ACC112 (cell line): ENCODE data around the gene FAM161A.
"Not testable (repeated sequence)": the region's sequence is repeated elsewhere in the genome, so short reads cannot be mapped to it uniquely, and the experiment has no call there.

Experiments used
- H2AFZ ChIP-seq: fragments of 200-600 bp; sonication (generic); one replicate; pipeline ENCODE4 v1.6.0; 2017; ENCODE audit warnings: antibody characterized with exemption, low read length; ENCODE audit not compliant: unreplicated experiment
- H3K27ac ChIP-seq: fragments of 200-600 bp; sonication (generic); 2 replicates; pipeline ENCODE4 v1.5.1; 2014; ENCODE audit warnings: low read depth, mild to moderate bottlenecking, antibody characterized with exemption, low read length, moderate library complexity
- H3K27me3 ChIP-seq: fragments of 200-600 bp; sonication (generic); 2 replicates; pipeline ENCODE4 v1.6.1; 2014; ENCODE audit warnings: mild to moderate bottlenecking, antibody characterized with exemption, low read length, moderate library complexity, mixed read lengths; ENCODE audit not compliant: insufficient read depth
- H3K36me3 ChIP-seq: fragments of 200-600 bp; sonication (generic); 2 replicates; pipeline ENCODE4 v1.6.1; 2016; ENCODE audit warnings: mild to moderate bottlenecking, antibody characterized with exemption, low read length, moderate library complexity, mixed read lengths; ENCODE audit not compliant: insufficient read depth
- H3K4me1 ChIP-seq: fragments of 200-600 bp; sonication (generic); one replicate; pipeline ENCODE4 v1.6.1; 2016; ENCODE audit warnings: low read length, mixed read lengths; ENCODE audit not compliant: insufficient read depth, unreplicated experiment, control insufficient read depth
- H3K4me3 ChIP-seq: fragments of 200-600 bp; sonication (generic); 2 replicates; pipeline ENCODE4 v1.5.1; 2014; ENCODE audit warnings: mild to moderate bottlenecking, low read depth, low read length
- H3K79me2 ChIP-seq: fragments of 200-600 bp; sonication (generic); one replicate; pipeline ENCODE4 v1.6.0; 2016; ENCODE audit warnings: low read length; ENCODE audit not compliant: control insufficient read depth, unreplicated experiment, insufficient read depth

The FAM161A gene, protein sequence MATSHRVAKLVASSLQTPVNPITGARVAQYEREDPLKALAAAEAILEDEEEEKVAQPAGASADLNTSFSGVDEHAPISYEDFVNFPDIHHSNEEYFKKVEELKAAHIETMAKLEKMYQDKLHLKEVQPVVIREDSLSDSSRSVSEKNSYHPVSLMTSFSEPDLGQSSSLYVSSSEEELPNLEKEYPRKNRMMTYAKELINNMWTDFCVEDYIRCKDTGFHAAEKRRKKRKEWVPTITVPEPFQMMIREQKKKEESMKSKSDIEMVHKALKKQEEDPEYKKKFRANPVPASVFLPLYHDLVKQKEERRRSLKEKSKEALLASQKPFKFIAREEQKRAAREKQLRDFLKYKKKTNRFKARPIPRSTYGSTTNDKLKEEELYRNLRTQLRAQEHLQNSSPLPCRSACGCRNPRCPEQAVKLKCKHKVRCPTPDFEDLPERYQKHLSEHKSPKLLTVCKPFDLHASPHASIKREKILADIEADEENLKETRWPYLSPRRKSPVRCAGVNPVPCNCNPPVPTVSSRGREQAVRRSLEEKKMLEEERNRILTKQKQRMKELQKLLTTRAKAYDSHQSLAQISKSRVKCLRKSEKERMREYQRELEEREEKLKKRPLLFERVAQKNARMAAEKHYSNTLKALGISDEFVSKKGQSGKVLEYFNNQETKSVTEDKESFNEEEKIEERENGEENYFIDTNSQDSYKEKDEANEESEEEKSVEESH

DNA sequence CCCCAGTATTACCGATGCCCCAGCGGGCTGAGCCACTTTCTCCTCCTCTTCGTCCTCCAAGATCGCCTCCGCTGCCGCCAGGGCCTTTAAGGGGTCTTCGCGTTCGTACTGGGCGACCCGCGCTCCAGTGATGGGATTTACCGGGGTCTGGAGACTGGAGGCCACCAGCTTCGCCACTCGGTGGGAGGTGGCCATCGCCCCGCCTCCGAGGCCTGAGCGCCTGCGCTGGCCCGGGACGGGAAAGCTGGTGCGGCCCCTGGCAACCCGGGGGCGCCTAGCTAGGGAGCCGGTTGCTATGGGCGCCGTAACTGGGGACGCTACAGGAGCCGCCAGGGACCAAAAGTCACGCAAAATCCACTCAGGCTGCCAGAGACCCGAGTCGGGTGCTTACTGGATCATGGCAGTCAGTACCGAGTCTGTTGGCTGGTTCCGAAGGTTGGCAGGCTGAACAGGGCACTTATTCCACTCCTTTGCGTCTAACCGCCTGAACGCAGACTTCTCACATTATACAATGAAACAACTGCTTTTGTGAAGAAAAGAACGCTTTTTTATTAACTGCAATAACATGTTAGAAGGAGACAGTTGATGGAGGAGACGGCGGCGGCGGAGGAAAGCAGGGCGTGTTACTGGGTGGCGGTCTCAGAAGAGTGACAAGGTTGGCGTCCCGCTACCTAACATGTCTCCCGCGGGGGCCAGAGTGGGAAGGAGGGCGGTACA is at the start of gene FAM161A:
TSS of gene FAM161A (minus strand) at position 214 of the 717 bp plus-strand sequence. CDS start at position 195, 19 bp downstream.
- Histone ChIP-seq H3K27me3 (no peaks in the 10 kb centered on the region), H3K36me3 (no peaks in the 10 kb centered on the region), H3K4me3 (peak within 1 kb of the TSS; percentile 85), H3K4me1 (no peaks in the 10 kb centered on the region), H3K27ac (peak within 1 kb of the TSS; percentile 71), H3K79me2 (no peaks in the 10 kb centered on the region), H2AFZ (peak within 1 kb of the TSS; percentile 99)

GRCh38 chr2:61900281-61900680 is 46.4 kb upstream of the FAM161A start:
- Histone ChIP-seq H3K4me1 (peaks cover 7% of the 10 kb centered on the region), H3K4me3 (no peak overlapping the region), H3K36me3 (no peaks in the 10 kb centered on the region), H2AFZ (no peak overlapping the region), H3K27me3 (no peaks in the 10 kb centered on the region), H3K79me2 (no peaks in the 10 kb centered on the region), H3K27ac (no peak overlapping the region)

- no peaks in the 10 kb centered on the region for H3K79me2 ChIP-seq
- H2AFZ ChIP-seq = no peak overlapping the region
- no peak overlapping the region for H3K4me3 ChIP-seq
- no peaks in the 10 kb centered on the region for H3K27me3 ChIP-seq
- no peaks in the 10 kb centered on the region for H3K4me1 ChIP-seq
- H3K36me3 ChIP-seq = no peaks in the 10 kb centered on the region
- no peak overlapping the region for H3K27ac ChIP-seq
Measured at GRCh38 chr2:61898810-61899209, 45.0 kb upstream of the FAM161A start.

DNA sequence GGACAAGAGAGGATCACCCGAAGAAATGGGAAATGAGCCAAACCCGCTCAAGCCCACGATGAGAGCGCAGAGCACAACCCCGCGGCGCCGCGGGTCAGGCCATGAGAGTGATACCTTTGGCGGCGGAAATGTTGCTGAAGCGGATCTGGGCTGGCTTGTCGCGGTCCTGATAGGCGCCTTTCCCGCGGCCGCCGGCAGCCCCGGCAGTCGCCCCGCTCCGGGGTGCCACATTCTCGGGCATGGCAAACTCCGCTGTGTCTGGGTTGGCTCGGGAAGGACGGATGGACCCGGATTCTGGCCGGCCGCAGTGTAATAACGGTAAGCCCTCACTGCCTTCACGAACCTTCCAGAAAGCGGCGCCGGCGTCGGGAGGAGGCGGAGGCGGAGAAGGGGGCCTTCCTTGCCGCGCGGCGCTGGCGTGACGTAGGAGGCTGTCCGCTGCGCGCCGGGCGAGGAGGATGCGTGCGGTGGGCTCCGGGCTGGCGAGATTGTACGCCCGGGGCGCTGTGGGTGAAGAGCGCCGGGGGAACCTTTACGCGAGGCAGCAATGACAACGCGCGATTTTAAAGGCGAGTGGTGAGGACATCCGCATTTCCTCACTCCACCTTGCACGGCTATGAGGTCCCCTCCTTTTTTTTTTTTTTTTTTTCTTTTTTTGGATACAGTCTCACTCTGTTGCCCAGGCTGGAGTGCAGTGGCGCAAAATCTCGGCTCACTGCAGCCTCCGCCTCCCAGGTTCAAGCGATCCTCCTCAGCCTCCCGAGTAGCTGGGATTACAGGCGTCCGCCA is 34.6 kb upstream of the FAM161A start, which contains the start of gene CCT4:
TSS of gene CCT4 (minus strand) at position 390 of the 789 bp plus-strand sequence. CDS start at position 241, 149 bp downstream.
- peaks cover 16% of the 10 kb centered on the region for H3K4me1 ChIP-seq
- H3K4me3 ChIP-seq = peak within 1 kb of the TSS; percentile 89
- peak within 1 kb of the TSS; percentile 55 for H2AFZ ChIP-seq
- no peaks in the 10 kb centered on the region for H3K27me3 ChIP-seq
- peak within 1 kb of the TSS; percentile 80 for H3K27ac ChIP-seq
- H3K79me2 ChIP-seq = peaks cover 45% of the 10 kb centered on the region
- peaks cover 10% of the 10 kb centered on the region; the same call in 1 of the 2 replicates for H3K36me3 ChIP-seq

DNA sequence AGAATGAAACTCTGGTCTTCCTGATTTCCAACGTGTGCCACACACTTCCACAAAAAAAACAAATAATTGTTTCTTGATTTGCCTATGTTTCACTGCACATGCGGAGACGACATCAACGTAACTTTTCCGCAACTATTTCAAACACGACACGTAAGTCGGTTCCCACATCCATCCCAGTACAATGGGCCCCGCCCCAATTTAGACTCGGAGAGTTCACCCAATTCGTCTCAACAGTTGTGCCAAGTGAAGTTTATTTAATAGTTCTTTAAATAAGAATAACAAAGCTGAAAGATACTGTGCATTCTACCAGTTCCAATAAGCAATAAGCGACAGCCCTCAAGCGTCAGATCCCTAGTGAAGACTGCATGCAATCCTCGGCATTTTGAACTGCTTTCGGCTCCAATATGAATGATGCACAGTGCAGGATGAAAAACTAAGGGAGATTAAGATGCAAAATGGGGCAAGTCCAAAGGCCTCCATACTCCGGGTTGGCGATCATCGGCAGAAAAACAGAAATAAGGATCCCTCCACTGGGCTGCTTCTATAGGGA is 33.9 kb upstream of the FAM161A start:
- no peaks in the 10 kb centered on the region for H3K27me3 ChIP-seq
- H3K79me2 ChIP-seq = peaks cover 47% of the 10 kb centered on the region
- peak overlapping the region; percentile 89 for H3K4me3 ChIP-seq
- H2AFZ ChIP-seq = no peak overlapping the region
- H3K36me3 ChIP-seq = peaks cover 13% of the 10 kb centered on the region; the same call in 1 of the 2 replicates
- H3K27ac ChIP-seq = peak overlapping the region; percentile 80
- H3K4me1 ChIP-seq = peaks cover 16% of the 10 kb centered on the region

- Histone ChIP-seq H3K79me2 (peaks cover 50% of the 10 kb centered on the region), H3K4me3 (peak overlapping the region; percentile 89), H3K27me3 (no peaks in the 10 kb centered on the region), H3K4me1 (peaks cover 16% of the 10 kb centered on the region), H3K36me3 (peaks cover 21% of the 10 kb centered on the region), H3K27ac (no peak overlapping the region), H2AFZ (no peak overlapping the region)
Measured at GRCh38 chr2:61885896-61886603, 32.2 kb upstream of the FAM161A start.

DNA sequence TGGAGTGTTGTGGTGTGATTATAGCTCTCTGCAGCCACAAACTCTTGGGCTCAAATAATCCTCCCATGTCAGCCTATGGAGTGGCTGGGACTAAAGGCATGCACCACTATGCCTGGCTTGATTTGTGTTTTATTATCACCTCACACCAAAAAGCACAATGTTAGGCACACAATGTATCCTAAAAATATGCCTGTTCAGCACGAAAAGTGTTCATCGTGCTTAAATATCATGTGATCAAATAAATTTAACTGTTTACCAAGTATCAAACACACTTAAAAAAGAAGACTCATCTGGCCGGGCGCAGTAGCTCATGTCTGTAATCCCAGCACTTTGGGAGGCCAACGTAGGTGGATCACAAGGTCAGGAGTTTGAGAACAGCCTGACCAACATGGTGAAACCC is 29.0 kb upstream of the FAM161A start:
- H3K79me2 ChIP-seq = peaks cover 58% of the 10 kb centered on the region

GRCh38 chr2:61879351-61879750 is 25.5 kb upstream of the FAM161A start:
- not testable (repeated sequence) for H3K4me1 ChIP-seq, H2AFZ ChIP-seq, H3K27me3 ChIP-seq, H3K4me3 ChIP-seq, H3K27ac ChIP-seq
- Histone ChIP-seq H3K36me3 (peaks cover 59% of the 10 kb centered on the region), H3K79me2 (peaks cover 34% of the 10 kb centered on the region)

More for the DNA sequence above, 29.0 kb upstream of the FAM161A start:
- Histone ChIP-seq H3K36me3 (peaks cover 37% of the 10 kb centered on the region), H2AFZ (no peak overlapping the region), H3K27ac (no peak overlapping the region), H3K4me3 (no peak overlapping the region), H3K4me1 (peaks cover 16% of the 10 kb centered on the region), H3K27me3 (no peaks in the 10 kb centered on the region)

DNA sequence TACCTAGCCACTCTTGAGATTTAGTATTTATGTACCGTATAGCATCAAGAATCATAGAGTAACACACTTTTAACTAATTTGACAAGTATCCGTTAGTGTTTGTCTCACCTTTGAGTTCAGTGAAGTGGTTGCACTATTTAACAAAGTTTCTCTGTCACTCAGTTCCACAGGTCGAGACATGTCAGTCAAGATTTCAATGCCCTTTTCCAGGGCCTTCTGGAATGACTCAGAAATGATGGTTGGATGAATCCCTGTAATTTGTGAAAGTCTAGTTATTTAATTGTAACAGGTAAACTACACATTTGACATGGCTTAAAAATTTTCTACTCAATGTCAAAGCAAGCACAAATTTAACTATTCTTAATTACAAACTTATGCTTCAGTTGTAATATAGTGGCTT is 24.9 kb upstream of the FAM161A start:
- Histone ChIP-seq H3K4me1 (no peaks in the 10 kb centered on the region), H2AFZ (no peak overlapping the region), H3K36me3 (peaks cover 57% of the 10 kb centered on the region), H3K27me3 (no peaks in the 10 kb centered on the region), H3K79me2 (peaks cover 32% of the 10 kb centered on the region), H3K4me3 (no peak overlapping the region), H3K27ac (no peak overlapping the region)
